SU-DHL-6 (cell line): ENCODE measurements around the gene RAB3GAP1.
"Not testable (repeated sequence)": the region's sequence is repeated elsewhere in the genome, so short reads cannot be mapped to it uniquely, and the experiment has no call there.

ENCODE experiments used
- H2AFZ ChIP-seq: fragments of 200-600 bp; sonication (generic); 2 replicates; pipeline ENCODE4 v1.6.1; 2014; ENCODE audit warnings: low read depth, mild to moderate bottlenecking, moderate library complexity, mixed read lengths, antibody characterized with exemption, low read length; ENCODE audit not compliant: severe bottlenecking
- H3F3A ChIP-seq: fragments of 200-600 bp; shearing (Covaris generic); 2 replicates; pipeline ENCODE4 v1.6.0; 2016; ENCODE audit warnings: antibody characterized with exemption, mild to moderate bottlenecking; ENCODE audit not compliant: insufficient read depth
- H3K27ac ChIP-seq: fragments of 200-600 bp; sonication (generic); 2 replicates; pipeline ENCODE4 v1.5.1; 2016; ENCODE audit warnings: low read depth, mild to moderate bottlenecking, low read length, moderate library complexity, mixed read lengths
- H3K27me3 ChIP-seq: fragments of 200-600 bp; sonication (generic), shearing (Covaris generic); 2 replicates; pipeline ENCODE4 v1.6.0; 2014; ENCODE audit warnings: mild to moderate bottlenecking, low read length
- H3K36me3 ChIP-seq: fragments of 200-600 bp; sonication (generic); 2 replicates; pipeline ENCODE4 v1.6.1; 2014; ENCODE audit warnings: mild to moderate bottlenecking, low read length, mixed read lengths
- H3K4me2 ChIP-seq: fragments of 300-600, 200-600 bp; shearing (Covaris generic), sonication (generic); 2 replicates; pipeline ENCODE4 v1.6.0; 2014; ENCODE audit warnings: low read length, low read depth, mild to moderate bottlenecking; ENCODE audit not compliant: poor library complexity, severe bottlenecking
- H3K4me3 ChIP-seq: fragments of 200-600 bp; sonication (generic); 2 replicates; pipeline ENCODE4 v1.5.1; 2014; ENCODE audit warnings: antibody characterized with exemption, low read length, mild to moderate bottlenecking, mixed read lengths; ENCODE audit not compliant: insufficient read depth, poor library complexity, severe bottlenecking
- H3K79me2 ChIP-seq: fragments of 200-600 bp; sonication (generic); 2 replicates; pipeline ENCODE4 v1.6.1; 2014; ENCODE audit warnings: mild to moderate bottlenecking, low read length, moderate library complexity; ENCODE audit not compliant: insufficient read depth
- H3K9ac ChIP-seq: fragments of 200-600 bp; sonication (generic); 2 replicates; pipeline ENCODE4 v1.7.0; 2014; ENCODE audit warnings: mild to moderate bottlenecking, low read length
- H3K9me2 ChIP-seq: fragments of 200-600 bp; sonication (generic); replicated peaks from 2 replicates; pipeline ENCODE4 v1.6.1; 2014; ENCODE audit warnings: low read length; ENCODE audit not compliant: insufficient read depth
- H3K9me3 ChIP-seq: fragments of 200-600 bp; sonication (generic); 2 replicates; pipeline ENCODE4 v1.6.1; 2014; ENCODE audit warnings: low read length, mixed read lengths; ENCODE audit not compliant: insufficient read depth
- H4K20me1 ChIP-seq: fragments of 200-600 bp; sonication (generic); 2 replicates; pipeline ENCODE4 v1.6.1; 2014; ENCODE audit warnings: low read depth, mild to moderate bottlenecking, antibody characterized with exemption, low read length, moderate library complexity, mixed read lengths
- CTCF ChIP-seq: fragments of 200-600 bp; sonication (generic); IDR thresholded peaks from one replicate; pipeline ENCODE4 v1.5.1; 2017; ENCODE audit warnings: antibody characterized with exemption, mild to moderate bottlenecking, low read length, moderate library complexity; ENCODE audit not compliant: insufficient read depth, poor library complexity, severe bottlenecking
- EZH2phosphoT487 ChIP-seq: fragments of 200-600 bp; sonication (generic), shearing (Covaris generic); conservative IDR thresholded peaks from 2 replicates; pipeline ENCODE4 v1.6.1; 2018; ENCODE audit warnings: mild to moderate bottlenecking, antibody characterized with exemption, low read length, moderate library complexity, mixed read lengths

The RAB3GAP1 gene

GRCh38 chr2:135023886-135024485, 28.1 kb upstream of the RAB3GAP1 start:
- H3K27ac ChIP-seq = no peak overlapping the region

GRCh38 chr2:135029481-135030134, 22.5 kb upstream of the RAB3GAP1 start:
- no peaks in the 10 kb centered on the region for H3K27me3 ChIP-seq
- no peak for TF ChIP-seq CTCF
- TF ChIP-seq EZH2phosphoT487 = no peak
- no peak overlapping the region for H2AFZ ChIP-seq
- H3K4me2 ChIP-seq = no peak overlapping the region
- H4K20me1 ChIP-seq = no peaks in the 10 kb centered on the region
- no peaks in the 10 kb centered on the region for H3F3A ChIP-seq
- H3K27ac ChIP-seq = no peak overlapping the region
- no peak overlapping the region for H3K9ac ChIP-seq
- H3K9me2 ChIP-seq = no peaks in the 10 kb centered on the region
- no peaks in the 10 kb centered on the region for H3K9me3 ChIP-seq
- no peak overlapping the region for H3K4me3 ChIP-seq
- H3K36me3 ChIP-seq = no peaks in the 10 kb centered on the region
- no peaks in the 10 kb centered on the region for H3K79me2 ChIP-seq

More at GRCh38 chr2:135023886-135024485, 28.1 kb upstream of the RAB3GAP1 start:
- H3K4me2 ChIP-seq = no peak overlapping the region
- no peaks in the 10 kb centered on the region for H3K9me2 ChIP-seq
- no peaks in the 10 kb centered on the region for H3K36me3 ChIP-seq
- no peaks in the 10 kb centered on the region for H3F3A ChIP-seq
- no peaks in the 10 kb centered on the region for H3K9me3 ChIP-seq
- no peaks in the 10 kb centered on the region for H3K79me2 ChIP-seq
- H3K4me3 ChIP-seq = no peak overlapping the region
- H3K9ac ChIP-seq = no peak overlapping the region
- no peaks in the 10 kb centered on the region for H4K20me1 ChIP-seq
- no peaks in the 10 kb centered on the region for H3K27me3 ChIP-seq
- TF ChIP-seq EZH2phosphoT487 = no peak
- TF ChIP-seq CTCF = no peak
- H2AFZ ChIP-seq = no peak overlapping the region

GRCh38 chr2:135030826-135031225, 21.3 kb upstream of the RAB3GAP1 start:
- Histone ChIP-seq H3K27ac (no peak overlapping the region), H3K27me3 (no peaks in the 10 kb centered on the region), H3F3A (no peaks in the 10 kb centered on the region), H2AFZ (no peak overlapping the region), H3K9me2 (no peaks in the 10 kb centered on the region), H3K79me2 (no peaks in the 10 kb centered on the region), H3K4me2 (no peak overlapping the region), H3K36me3 (no peaks in the 10 kb centered on the region), H3K4me3 (no peak overlapping the region), H4K20me1 (no peaks in the 10 kb centered on the region), H3K9me3 (no peaks in the 10 kb centered on the region), H3K9ac (no peak overlapping the region)
- TF ChIP-seq CTCF (no peak), EZH2phosphoT487 (no peak)

GRCh38 chr2:135033216-135033615, 18.9 kb upstream of the RAB3GAP1 start:
- not testable (repeated sequence) for H3K9ac ChIP-seq, H3K79me2 ChIP-seq, H3K4me3 ChIP-seq, H3F3A ChIP-seq, H3K27me3 ChIP-seq, H3K36me3 ChIP-seq, H3K9me3 ChIP-seq, H3K27ac ChIP-seq, H2AFZ ChIP-seq, H4K20me1 ChIP-seq, H3K9me2 ChIP-seq, H3K4me2 ChIP-seq
